Activated T-helper 2 cell treated with anti-CD3 and anti-CD28 coated beads, Interferon-gamma antibody, Interleukin-2, Interleukin-4, amounts not matched to agents 10 μg/mL and 5 μg/mL and 100 μg/mL, durations not matched to agents 14 hours and 24 hours and 36 hours (primary cell): ENCODE data around the gene MRM1. TPM values are rescaled to one million over a fixed set of nuclear protein-coding genes. Genes with fewer than 3 reads are reported as not detected.
"Not testable (repeated sequence)": the region's sequence is repeated elsewhere in the genome, so short reads cannot be mapped to it uniquely, and the experiment has no call there.

Source experiments
- DNase-seq: peaks from one replicate; pipeline ENCODE4 v3.0.0; 2021; ENCODE audit warnings: low spot score
- H3K27ac Mint-ChIP-seq: one replicate; pipeline ENCODE4 v1.8.0; 2021; ENCODE audit warnings: mixed read lengths
- H3K27me3 Mint-ChIP-seq: one replicate; pipeline ENCODE4 v1.8.0; 2021; ENCODE audit warnings: low read depth, mixed read lengths
- H3K36me3 Mint-ChIP-seq: one replicate; pipeline ENCODE4 v1.8.0; 2021; ENCODE audit warnings: low read depth, mixed read lengths
- H3K4me1 Mint-ChIP-seq: one replicate; pipeline ENCODE4 v1.8.0; 2021; ENCODE audit warnings: low read depth, mixed read lengths
- H3K4me3 Mint-ChIP-seq: one replicate; pipeline ENCODE4 v1.8.0; 2021; ENCODE audit warnings: low read depth, mild to moderate bottlenecking, moderate library complexity, mixed read lengths
- H3K9me3 Mint-ChIP-seq: one replicate; pipeline ENCODE4 v1.8.0; 2021; ENCODE audit warnings: mixed read lengths
- intact Hi-C: fragments of 100-400 bp; cut with micrococcal nuclease; formaldehyde crosslinking; loops from one replicate; pipeline ENCODE4 v1.15.1; 2023
- total RNA-seq: library from RNA; stranded (reverse); gene quantifications from 2 replicates; pipeline ENCODE4 v1.2.3, GENCODE V29; 2022

The MRM1 gene
- total RNA-seq, 1 donor from 2014 or later, result 23.2 TPM

- intact Hi-C loops, result no loop called here
- Mint-ChIP-seq H3K4me1 (peaks cover 26% of the 10 kb centered on the region), H3K4me3 (no peak overlapping the region), H3K27ac (no peak overlapping the region), H3K27me3 (peaks cover 2% of the 10 kb centered on the region), H3K36me3 (peaks cover 22% of the 10 kb centered on the region), H3K9me3 (no peaks in the 10 kb centered on the region)
- no peak for DNase-seq
Measured at GRCh38 chr17:36593656-36594316, 7.6 kb upstream of the MRM1 start.

DNA sequence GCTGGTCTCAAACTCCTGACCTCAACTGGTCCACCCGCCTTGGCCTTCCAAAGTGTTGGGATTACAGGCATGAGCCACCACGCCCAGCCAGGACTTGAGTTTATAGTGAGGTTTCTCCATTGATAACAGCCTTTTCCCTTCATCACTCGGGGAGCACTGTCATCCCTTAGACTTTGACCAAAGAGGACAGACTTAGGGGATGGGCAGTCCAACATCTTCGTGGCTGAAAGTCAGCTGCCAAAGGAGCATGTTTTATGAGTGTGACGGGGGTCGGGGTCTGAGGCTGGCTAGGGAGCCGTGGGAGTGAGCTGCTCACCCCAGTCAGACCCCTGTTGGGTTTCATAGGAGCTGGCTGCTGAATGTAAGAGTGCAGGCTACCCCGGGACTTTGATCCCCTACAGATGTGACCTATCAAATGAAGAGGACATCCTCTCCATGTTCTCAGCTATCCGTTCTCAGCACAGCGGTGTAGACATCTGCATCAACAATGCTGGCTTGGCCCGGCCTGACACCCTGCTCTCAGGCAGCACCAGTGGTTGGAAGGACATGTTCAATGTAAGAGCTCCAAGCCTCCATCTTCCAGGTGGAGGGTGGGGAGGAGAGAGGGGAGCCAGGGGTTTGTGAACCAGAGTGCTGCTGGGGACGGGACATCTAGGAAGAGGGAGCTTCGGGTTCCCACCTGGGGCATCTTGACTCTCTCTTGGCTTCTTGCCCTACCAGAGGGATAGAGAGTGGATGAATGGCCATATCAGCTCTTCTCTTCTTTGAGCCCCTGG is 6.6 kb upstream of the MRM1 start:
- peaks cover 2% of the 10 kb centered on the region for H3K27me3 Mint-ChIP-seq
- H3K36me3 Mint-ChIP-seq, result peaks cover 13% of the 10 kb centered on the region
- no peak overlapping the region for H3K27ac Mint-ChIP-seq
- H3K4me3 Mint-ChIP-seq, result no peak overlapping the region
- no peaks in the 10 kb centered on the region for H3K9me3 Mint-ChIP-seq
- DNase-seq, result no peak
- intact Hi-C loops, result no loop called here
- peaks cover 19% of the 10 kb centered on the region for H3K4me1 Mint-ChIP-seq

- no peak for DNase-seq
- no peak overlapping the region for H3K4me3 Mint-ChIP-seq
- H3K9me3 Mint-ChIP-seq, result no peaks in the 10 kb centered on the region
- peaks cover 17% of the 10 kb centered on the region for H3K4me1 Mint-ChIP-seq
- H3K27me3 Mint-ChIP-seq, result peaks cover 2% of the 10 kb centered on the region
- H3K36me3 Mint-ChIP-seq, result no peaks in the 10 kb centered on the region
- intact Hi-C loops, result no loop called here
- no peak overlapping the region for H3K27ac Mint-ChIP-seq
Measured at GRCh38 chr17:36597226-36597625, 4.2 kb upstream of the MRM1 start.

- H3K9me3 Mint-ChIP-seq, result no peaks in the 10 kb centered on the region
- intact Hi-C loops, result no loop called here
- no peaks in the 10 kb centered on the region for H3K27me3 Mint-ChIP-seq
- H3K4me1 Mint-ChIP-seq, result peaks cover 14% of the 10 kb centered on the region
- H3K27ac Mint-ChIP-seq, result no peak overlapping the region
- DNase-seq, result no peak
- no peaks in the 10 kb centered on the region for H3K36me3 Mint-ChIP-seq
- no peak overlapping the region for H3K4me3 Mint-ChIP-seq
Measured at GRCh38 chr17:36597866-36598777, 3.3 kb upstream of the MRM1 start.

DNA sequence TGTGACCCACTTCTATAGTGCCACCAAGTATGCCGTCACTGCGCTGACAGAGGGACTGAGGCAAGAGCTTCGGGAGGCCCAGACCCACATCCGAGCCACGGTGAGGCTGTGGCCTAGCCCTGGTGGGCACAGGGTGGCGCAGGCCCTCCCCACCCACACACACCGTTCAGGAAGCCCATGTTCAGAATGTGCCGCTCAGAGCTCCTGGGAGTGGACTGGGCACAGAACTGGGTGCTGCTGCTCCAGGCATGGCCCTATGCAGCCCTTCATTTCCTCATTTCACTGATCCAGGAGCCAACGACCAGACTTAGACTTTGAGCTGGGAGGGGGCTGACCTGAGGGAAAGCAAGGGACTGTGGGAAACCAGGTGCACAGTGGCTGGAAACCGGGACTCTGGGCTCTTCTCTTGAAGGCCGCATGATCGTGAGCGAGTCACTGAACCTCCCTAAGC is 2.4 kb upstream of the MRM1 start:
- peaks cover 13% of the 10 kb centered on the region for H3K4me1 Mint-ChIP-seq
- no peaks in the 10 kb centered on the region for H3K9me3 Mint-ChIP-seq
- no peaks in the 10 kb centered on the region for H3K27me3 Mint-ChIP-seq
- H3K27ac Mint-ChIP-seq, result no peak overlapping the region
- intact Hi-C loops, result no loop called here
- no peak overlapping the region for H3K4me3 Mint-ChIP-seq
- DNase-seq, result no peak
- H3K36me3 Mint-ChIP-seq, result peaks cover 1% of the 10 kb centered on the region

DNA sequence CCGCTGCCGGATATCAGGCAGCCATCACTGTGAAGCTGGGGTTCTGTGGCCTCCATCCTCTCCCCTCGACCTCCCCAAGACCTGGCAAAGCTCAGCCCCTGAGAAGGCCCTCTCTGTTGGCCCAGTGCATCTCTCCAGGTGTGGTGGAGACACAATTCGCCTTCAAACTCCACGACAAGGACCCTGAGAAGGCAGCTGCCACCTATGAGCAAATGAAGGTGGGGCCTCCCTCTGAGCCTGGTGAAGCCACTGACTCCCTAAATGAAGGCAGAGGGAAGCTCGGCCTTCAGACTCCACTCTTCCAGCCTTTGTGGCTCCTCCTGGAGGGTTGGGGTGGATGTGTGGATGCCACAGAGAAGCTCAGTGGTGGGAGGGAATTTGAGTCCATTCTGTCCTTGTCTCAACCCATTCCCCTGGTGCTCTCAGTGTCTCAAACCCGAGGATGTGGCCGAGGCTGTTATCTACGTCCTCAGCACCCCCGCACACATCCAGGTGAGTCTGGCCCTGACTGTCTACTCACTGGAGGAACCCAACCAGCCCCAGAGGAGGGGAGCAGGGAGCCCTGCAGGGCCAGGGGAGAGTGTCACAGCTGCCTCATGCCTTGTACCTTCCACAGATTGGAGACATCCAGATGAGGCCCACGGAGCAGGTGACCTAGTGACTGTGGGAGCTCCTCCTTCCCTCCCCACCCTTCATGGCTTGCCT is 1.7 kb upstream of the MRM1 start:
- Mint-ChIP-seq H3K27ac (no peak overlapping the region), H3K9me3 (no peaks in the 10 kb centered on the region), H3K27me3 (no peaks in the 10 kb centered on the region), H3K36me3 (peaks cover 6% of the 10 kb centered on the region), H3K4me3 (no peak overlapping the region), H3K4me1 (peaks cover 18% of the 10 kb centered on the region)
- no peak for DNase-seq
- intact Hi-C loops, result loop anchor here (2.0 kb wide), 1 partner anchor 55 kb away; the partner anchor contains the start of gene GGNBP2

DNA sequence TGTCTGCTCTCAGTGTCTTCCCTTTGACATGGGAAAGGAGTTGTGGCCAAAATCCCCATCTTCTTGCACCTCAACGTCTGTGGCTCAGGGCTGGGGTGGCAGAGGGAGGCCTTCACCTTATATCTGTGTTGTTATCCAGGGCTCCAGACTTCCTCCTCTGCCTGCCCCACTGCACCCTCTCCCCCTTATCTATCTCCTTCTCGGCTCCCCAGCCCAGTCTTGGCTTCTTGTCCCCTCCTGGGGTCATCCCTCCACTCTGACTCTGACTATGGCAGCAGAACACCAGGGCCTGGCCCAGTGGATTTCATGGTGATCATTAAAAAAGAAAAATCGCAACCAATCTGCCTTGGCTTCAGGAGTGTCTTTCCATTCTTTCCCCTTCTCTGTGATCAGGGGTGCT is 918 bp upstream of the MRM1 start:
- DNase-seq, result no peak
- Mint-ChIP-seq H3K36me3 (peaks cover 11% of the 10 kb centered on the region), H3K27ac (peak overlapping the region; percentile 78), H3K4me1 (peaks cover 20% of the 10 kb centered on the region), H3K9me3 (no peaks in the 10 kb centered on the region), H3K27me3 (no peaks in the 10 kb centered on the region), H3K4me3 (peak overlapping the region; percentile 89)
- intact Hi-C loops, result loop anchor here (2.0 kb wide), 1 partner anchor 56 kb away; the partner anchor contains the start of gene GGNBP2

- no peaks in the 10 kb centered on the region for H3K27me3 Mint-ChIP-seq
- H3K27ac Mint-ChIP-seq, result peak overlapping the region; percentile 78
- H3K9me3 Mint-ChIP-seq, result no peaks in the 10 kb centered on the region
- H3K36me3 Mint-ChIP-seq, result peaks cover 16% of the 10 kb centered on the region
- DNase-seq, result no peak
- intact Hi-C loops, result loop anchor here (2.0 kb wide), 1 partner anchor 56 kb away; the partner anchor contains the start of gene GGNBP2
- H3K4me1 Mint-ChIP-seq, result peaks cover 25% of the 10 kb centered on the region
- H3K4me3 Mint-ChIP-seq, result peak overlapping the region; percentile 89
Measured at GRCh38 chr17:36600936-36601302, 464 bp upstream of the MRM1 start.

GRCh38 chr17:36602030-36602748 is 806 bp downstream of the MRM1 start:
- Mint-ChIP-seq H3K9me3 (no peaks in the 10 kb centered on the region), H3K36me3 (peaks cover 18% of the 10 kb centered on the region), H3K27ac (peak overlapping the region; percentile 53), H3K4me3 (peak overlapping the region; percentile 89), H3K4me1 (peaks cover 27% of the 10 kb centered on the region), H3K27me3 (no peaks in the 10 kb centered on the region)
- DNase-seq, result no peak
- intact Hi-C loops, result no loop called here

- Mint-ChIP-seq H3K4me3 (peak overlapping the region; percentile 89), H3K9me3 (no peaks in the 10 kb centered on the region), H3K27ac (no peak overlapping the region), H3K36me3 (peaks cover 20% of the 10 kb centered on the region), H3K4me1 (peaks cover 27% of the 10 kb centered on the region), H3K27me3 (no peaks in the 10 kb centered on the region)
- intact Hi-C loops, result no loop called here
- DNase-seq, result peak; percentile 56
Measured at GRCh38 chr17:36602924-36603384, 1.6 kb downstream of the MRM1 start.

DNA sequence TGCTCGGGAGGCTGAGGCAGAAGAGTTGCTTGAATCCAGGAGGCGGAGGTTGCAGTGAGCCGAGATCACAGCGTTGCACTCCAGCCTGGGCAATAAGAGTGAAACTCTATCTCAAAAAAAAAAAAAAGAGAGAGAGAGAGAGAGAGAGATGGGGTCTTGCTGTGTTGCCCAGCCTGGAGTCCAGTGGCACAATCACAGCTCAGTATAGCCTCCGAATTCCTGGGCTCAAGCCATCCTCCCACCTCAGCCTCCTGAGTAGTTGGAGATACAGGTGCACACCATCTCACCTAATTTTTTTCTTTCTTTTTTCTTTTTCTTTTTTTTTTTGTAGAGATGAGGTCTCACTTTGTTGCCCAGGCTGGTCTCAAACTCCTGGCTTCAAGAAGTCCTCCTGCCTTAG is 3.6 kb downstream of the MRM1 start:
- H3K27me3 Mint-ChIP-seq, intact Hi-C loops, H3K9me3 Mint-ChIP-seq, DNase-seq, H3K4me3 Mint-ChIP-seq, H3K27ac Mint-ChIP-seq: not testable (repeated sequence)
- Mint-ChIP-seq H3K36me3 (peaks cover 32% of the 10 kb centered on the region), H3K4me1 (peaks cover 27% of the 10 kb centered on the region)
